ENCODE measurements around the gene CSF1R.

GRCh38 chr5:150057052-150057451 lies 29.3 kb downstream of the CSF1R start:
- TF ChIP-seq POLR2A (IDR thresholded peaks at IDR 0.05; ENCODE audit: low read length): no peak
- TF ChIP-seq ZNF302 (CRISPR knock-in tag; IDR thresholded peaks at IDR 0.05): no peak
- no peak for TF ChIP-seq CTCF (IDR thresholded peaks at IDR 0.05)
- TF ChIP-seq MAZ (IDR thresholded peaks at IDR 0.05; ENCODE audit: borderline replicate concordance, low read depth, low read length): no peak
- TF ChIP-seq HDAC2 (IDR thresholded peaks at IDR 0.05): no peak
- no peak for TF ChIP-seq REST (IDR thresholded peaks at IDR 0.05)

All from A549 (cell line).